ENCODE measurements around the gene KRTAP2-4.
"Not testable (repeated sequence)": the region's sequence is repeated elsewhere in the genome, so short reads cannot be mapped to it uniquely, and the experiment has no call there.

DNA sequence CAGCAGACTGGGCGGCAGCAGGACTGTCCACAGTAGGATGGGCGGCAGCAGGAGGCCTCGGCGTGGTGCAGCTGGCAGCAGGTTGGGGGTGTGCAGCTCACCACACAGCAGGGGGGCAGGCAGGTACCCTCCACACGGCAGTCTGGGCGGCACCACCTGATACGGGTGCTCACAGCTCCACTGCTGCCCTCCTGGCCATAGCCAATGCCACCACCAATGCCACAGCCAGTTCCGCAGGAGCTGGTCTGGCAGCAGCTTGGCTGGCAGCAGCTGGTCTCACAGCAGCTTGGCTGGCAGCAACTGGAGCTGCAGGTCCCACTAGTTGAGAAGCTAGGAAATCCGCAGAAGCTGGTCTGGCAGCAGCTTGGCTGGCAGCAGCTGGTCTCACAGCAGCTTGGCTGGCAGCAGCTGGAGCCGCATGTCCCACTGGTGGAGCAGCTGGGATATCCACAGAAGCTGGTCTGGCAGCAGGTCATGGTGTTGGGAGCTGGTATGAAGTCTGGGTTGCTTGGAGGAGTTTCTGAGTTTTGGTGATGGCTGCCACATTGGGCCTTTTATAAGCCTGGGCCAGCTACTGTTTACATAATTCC, 31.2 kb downstream of the KRTAP2-4 start, which contains the start of gene KRTAP1-3:
- TF ChIP-seq CTCF (IDR thresholded peaks at IDR 0.05; ENCODE audit: low read length); EZH2 (IDR thresholded peaks at IDR 0.05; ENCODE audit: borderline replicate concordance, low read length): not testable (repeated sequence)
